Neural cell (in vitro differentiated cells): Measurements from ENCODE around the gene SLAIN1. TPM values are rescaled to one million over a fixed set of nuclear protein-coding genes. Genes with fewer than 3 reads are reported as not detected.

Experiments used
- polyA plus RNA-seq: library from polyadenylated mRNA; depleted of rRNA; stranded (reverse); fragments of >200 nt; gene quantifications from 2 replicates; pipeline ENCODE4 v1.2.3, GENCODE V29; 2014
- small RNA-seq, 3 experiments: library from RNA; depleted of rRNA; stranded (forward); fragments of <200 nt; gene quantifications; one replicate each; pipeline ENCODE3, GENCODE V24; 2012

Gene SLAIN1
- polyA plus RNA-seq, 1 donor from 2014 or later, result 155 TPM

Small RNA genes lying within 50 kb of the gene (small RNA-seq; reads per million reads assigned to genes)
- 0 reads per million in 3 experiments for gene MIR3665
- gene SPTLC1P5, result 0 reads per million in 3 experiments

Other genes starting within 250 kb of the SLAIN1 start
- gene SCEL, start 162.0 kb upstream of the SLAIN1 start, polyA plus RNA-seq, result 0.24 TPM in 1 of 2 replicates, not detected in the other
- gene EDNRB, start 221.1 kb downstream of the SLAIN1 start, polyA plus RNA-seq, result 0.20 TPM in 1 of 2 replicates, not detected in the other